ENCODE data around the gene KLRG1.

GRCh38 chr12:9001233-9001632 lies 11.9 kb downstream of the KLRG1 start:
- no peak for TF ChIP-seq CTCF (IDR thresholded peaks at IDR 0.05)
- TF ChIP-seq USF1 (IDR thresholded peaks at IDR 0.05; ENCODE audit: borderline replicate concordance, low read depth), result no peak
- TF ChIP-seq MXI1 (IDR thresholded peaks at IDR 0.05; ENCODE audit: low read depth, low read length), result no peak
- no peak for TF ChIP-seq SIN3A (IDR thresholded peaks at IDR 0.05; ENCODE audit: borderline replicate concordance, low read depth, low read length)
- TF ChIP-seq MAX (IDR thresholded peaks at IDR 0.05; ENCODE audit: low read depth), result no peak
- no peak for TF ChIP-seq RFX5 (IDR thresholded peaks at IDR 0.05; ENCODE audit: low read length)
- TF ChIP-seq ELF1 (IDR thresholded peaks at IDR 0.05), result no peak
